PFSK-1 (cell line): ENCODE measurements around the gene LRRC3.

Experiments used
- FOXP2 ChIP-seq: optimal IDR thresholded peaks from 2 replicates; pipeline ENCODE3; 2011; ENCODE audit warnings: borderline replicate concordance, control low read depth, inconsistent platforms; ENCODE audit not compliant: insufficient read depth; ENCODE audit errors: extremely low read length, extremely low read depth
- POLR2AphosphoS5 ChIP-seq: IDR thresholded peaks from 2 replicates; pipeline ENCODE4 v1.6.1; 2012; ENCODE audit warnings: low read depth, mild to moderate bottlenecking, control low read depth, low read length, moderate library complexity
- TF ChIP-seq, protein P1 (sequence below), 2 experiments: IDR thresholded peaks; 2 replicates each; pipeline versions ENCODE4 v1.6.1 to v1.8.0; 2011 to 2012; ENCODE audit warnings: low read depth in 2 of 2, low read length in 2 of 2, control low read depth in 1 of 2, inconsistent platforms in 1 of 2, mild to moderate bottlenecking in 1 of 2, moderate library complexity in 1 of 2; ENCODE audit not compliant: insufficient read depth in 1 of 2

DNA sequence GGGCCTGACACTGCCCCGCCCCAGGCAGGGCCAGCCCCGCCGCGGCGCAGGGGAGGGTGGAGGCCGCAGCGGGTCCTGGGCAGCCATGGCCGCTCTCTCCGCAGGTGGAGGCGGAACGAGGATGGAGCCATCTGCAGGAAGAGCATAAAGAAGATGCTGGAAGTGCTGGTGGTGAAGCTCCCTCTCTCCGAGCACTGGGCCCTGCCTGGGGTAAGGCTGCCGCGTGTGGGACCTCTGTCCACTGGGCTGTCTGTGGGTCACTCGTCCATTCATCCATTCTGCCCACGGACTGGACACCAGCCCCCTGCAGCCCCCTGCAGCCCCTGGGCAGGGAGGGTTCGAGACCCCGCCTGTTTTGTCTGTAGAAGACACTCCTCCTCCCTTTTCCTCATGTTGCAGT is 18.4 kb upstream of the LRRC3 start:
- TF ChIP-seq, protein P1, sequence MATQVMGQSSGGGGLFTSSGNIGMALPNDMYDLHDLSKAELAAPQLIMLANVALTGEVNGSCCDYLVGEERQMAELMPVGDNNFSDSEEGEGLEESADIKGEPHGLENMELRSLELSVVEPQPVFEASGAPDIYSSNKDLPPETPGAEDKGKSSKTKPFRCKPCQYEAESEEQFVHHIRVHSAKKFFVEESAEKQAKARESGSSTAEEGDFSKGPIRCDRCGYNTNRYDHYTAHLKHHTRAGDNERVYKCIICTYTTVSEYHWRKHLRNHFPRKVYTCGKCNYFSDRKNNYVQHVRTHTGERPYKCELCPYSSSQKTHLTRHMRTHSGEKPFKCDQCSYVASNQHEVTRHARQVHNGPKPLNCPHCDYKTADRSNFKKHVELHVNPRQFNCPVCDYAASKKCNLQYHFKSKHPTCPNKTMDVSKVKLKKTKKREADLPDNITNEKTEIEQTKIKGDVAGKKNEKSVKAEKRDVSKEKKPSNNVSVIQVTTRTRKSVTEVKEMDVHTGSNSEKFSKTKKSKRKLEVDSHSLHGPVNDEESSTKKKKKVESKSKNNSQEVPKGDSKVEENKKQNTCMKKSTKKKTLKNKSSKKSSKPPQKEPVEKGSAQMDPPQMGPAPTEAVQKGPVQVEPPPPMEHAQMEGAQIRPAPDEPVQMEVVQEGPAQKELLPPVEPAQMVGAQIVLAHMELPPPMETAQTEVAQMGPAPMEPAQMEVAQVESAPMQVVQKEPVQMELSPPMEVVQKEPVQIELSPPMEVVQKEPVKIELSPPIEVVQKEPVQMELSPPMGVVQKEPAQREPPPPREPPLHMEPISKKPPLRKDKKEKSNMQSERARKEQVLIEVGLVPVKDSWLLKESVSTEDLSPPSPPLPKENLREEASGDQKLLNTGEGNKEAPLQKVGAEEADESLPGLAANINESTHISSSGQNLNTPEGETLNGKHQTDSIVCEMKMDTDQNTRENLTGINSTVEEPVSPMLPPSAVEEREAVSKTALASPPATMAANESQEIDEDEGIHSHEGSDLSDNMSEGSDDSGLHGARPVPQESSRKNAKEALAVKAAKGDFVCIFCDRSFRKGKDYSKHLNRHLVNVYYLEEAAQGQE (IDR thresholded peaks at IDR 0.05; ENCODE audit: insufficient read depth in 1 of 2, low read depth in 2 of 2, low read length in 2 of 2): no peak
- TF ChIP-seq FOXP2: no peak
- no peak for TF ChIP-seq POLR2AphosphoS5
